AG04449 (cell line): ENCODE results near the gene VAPA.

Experiments
- CTCF ChIA-PET: fragments of 350-600 bp; formaldehyde crosslinking; extraction: SDS; loops from one replicate; lab custom pipeline; 2021; ENCODE audit warnings: antibody characterized with exemption; lab: Yijun Ruan, JAX
- POLR2A ChIA-PET: fragments of 400-600, 350-600 bp; formaldehyde crosslinking; extraction: SDS; loops from one replicate; lab custom pipeline; 2020; ENCODE audit warnings: antibody characterized with exemption, inconsistent platforms; lab: Yijun Ruan, JAX
- DNase-seq: peaks from one replicate; pipeline ENCODE4 v3.0.0-alpha.2; 2010; ENCODE audit warnings: low read depth, low spot score
- H3K4me3 ChIP-seq: 2 replicates; pipeline ENCODE4 v1.5.1; 2011; ENCODE audit warnings: low read depth, mild to moderate bottlenecking, control low read depth, low read length
- TF ChIP-seq, protein P1 (sequence below): IDR thresholded peaks from one replicate; pipeline ENCODE4 v1.5.1; 2011; ENCODE audit warnings: mild to moderate bottlenecking, moderate library complexity, low read length, control low read depth, inconsistent platforms; ENCODE audit not compliant: insufficient read depth; ENCODE audit errors: missing control alignments

VAPA gene

DNA sequence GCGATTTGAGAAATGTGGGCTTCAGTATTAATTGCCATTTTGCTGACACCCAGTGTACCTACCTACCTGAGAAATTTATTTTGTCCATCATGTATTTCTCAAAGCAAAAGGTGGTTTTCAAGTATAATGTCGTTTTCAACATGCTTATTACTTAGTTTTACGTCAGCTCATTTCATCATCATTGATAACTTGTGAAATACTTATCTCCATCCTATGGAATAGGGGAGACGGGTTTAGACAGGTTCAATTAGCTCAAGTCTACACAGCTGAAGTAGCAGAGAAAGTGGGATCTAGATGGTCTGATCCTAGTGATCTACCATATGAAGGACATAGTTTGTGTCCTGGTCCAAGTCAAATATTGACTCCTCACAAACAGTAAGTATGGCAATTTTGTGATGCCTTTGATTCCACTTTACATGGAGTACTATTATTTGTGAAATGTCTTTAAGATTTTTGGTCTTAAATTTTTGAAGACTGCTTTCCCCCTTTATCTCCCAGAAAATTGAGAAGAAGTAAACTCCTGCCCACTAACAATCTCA lies 45.1 kb downstream of the VAPA start:
- TF ChIP-seq, protein P1, sequence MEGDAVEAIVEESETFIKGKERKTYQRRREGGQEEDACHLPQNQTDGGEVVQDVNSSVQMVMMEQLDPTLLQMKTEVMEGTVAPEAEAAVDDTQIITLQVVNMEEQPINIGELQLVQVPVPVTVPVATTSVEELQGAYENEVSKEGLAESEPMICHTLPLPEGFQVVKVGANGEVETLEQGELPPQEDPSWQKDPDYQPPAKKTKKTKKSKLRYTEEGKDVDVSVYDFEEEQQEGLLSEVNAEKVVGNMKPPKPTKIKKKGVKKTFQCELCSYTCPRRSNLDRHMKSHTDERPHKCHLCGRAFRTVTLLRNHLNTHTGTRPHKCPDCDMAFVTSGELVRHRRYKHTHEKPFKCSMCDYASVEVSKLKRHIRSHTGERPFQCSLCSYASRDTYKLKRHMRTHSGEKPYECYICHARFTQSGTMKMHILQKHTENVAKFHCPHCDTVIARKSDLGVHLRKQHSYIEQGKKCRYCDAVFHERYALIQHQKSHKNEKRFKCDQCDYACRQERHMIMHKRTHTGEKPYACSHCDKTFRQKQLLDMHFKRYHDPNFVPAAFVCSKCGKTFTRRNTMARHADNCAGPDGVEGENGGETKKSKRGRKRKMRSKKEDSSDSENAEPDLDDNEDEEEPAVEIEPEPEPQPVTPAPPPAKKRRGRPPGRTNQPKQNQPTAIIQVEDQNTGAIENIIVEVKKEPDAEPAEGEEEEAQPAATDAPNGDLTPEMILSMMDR = no peak
- no peak for DNase-seq
- POLR2A ChIA-PET = no interaction called here
- no peak overlapping the region for H3K4me3 ChIP-seq
- CTCF ChIA-PET = interaction anchor here (0.8 to 3.5 kb wide), 5 partner anchors 8 to 276 kb away, joined by 4 to 26 read pairs (median 7); no protein-coding TSS in a partner anchor

DNA sequence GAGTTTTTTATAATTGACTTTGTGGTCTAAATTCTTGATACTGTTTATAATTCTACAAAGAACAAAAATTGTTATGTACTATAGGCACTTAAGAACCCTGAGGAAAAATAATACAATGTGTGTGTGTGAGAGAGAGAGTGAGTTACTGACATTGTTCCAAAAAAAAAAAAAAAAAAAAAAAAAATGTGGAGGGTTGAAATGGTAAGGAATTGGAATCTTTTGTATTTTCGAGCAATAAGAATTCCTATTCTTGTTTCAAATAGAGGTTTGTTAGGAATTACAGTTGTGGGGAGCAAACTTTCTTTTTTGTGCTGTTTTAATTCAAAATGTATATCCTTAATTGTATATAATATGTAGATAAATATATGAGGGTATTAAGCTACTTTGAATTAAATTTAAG lies 45.7 kb downstream of the VAPA start:
- TF ChIP-seq, protein P1 = no peak
- no peak for DNase-seq
- ChIA-PET POLR2A (no interaction called here), CTCF (interaction anchor here (1.9 to 3.5 kb wide), 2 partner anchors 9 to 11 kb away, joined by 6 to 26 read pairs; no protein-coding TSS in a partner anchor)
- H3K4me3 ChIP-seq = no peak overlapping the region

DNA sequence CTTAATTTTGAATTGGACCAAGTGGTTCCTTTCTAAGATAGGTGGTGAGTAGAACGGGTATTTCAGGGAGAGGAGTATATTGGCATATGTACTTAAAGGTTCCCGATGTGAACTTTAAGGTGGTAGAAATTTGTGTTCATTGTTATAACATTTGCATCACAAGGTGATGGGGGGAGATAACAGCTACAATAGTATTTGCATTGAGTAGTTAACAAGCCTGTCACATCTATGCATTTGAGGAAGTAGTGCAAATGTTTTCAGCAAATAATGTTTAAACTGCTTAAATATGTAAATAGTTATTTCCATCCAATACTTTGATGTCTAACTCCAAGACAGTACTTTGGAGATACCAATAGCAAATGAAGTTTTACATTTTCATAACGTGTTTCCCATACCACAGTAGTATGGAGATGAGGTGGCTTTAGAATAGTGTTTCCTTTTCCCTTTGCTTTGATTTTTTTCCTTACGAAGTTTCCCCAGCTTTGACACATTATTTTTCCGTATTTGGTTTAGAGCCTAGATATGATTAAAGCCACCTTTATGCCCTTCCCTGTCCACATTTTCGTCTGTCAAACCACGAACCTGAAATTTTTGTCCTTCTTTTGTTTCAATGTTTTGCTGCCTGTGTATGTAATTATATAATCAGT lies 46.6 kb downstream of the VAPA start:
- DNase-seq = no peak
- CTCF ChIA-PET = interaction anchor here (0.9 to 3.5 kb wide), 3 partner anchors 10 to 276 kb away, joined by 4 to 26 read pairs (median 6); no protein-coding TSS in a partner anchor
- POLR2A ChIA-PET = no interaction called here
- TF ChIP-seq, protein P1 = no peak
- H3K4me3 ChIP-seq = no peak overlapping the region

DNA sequence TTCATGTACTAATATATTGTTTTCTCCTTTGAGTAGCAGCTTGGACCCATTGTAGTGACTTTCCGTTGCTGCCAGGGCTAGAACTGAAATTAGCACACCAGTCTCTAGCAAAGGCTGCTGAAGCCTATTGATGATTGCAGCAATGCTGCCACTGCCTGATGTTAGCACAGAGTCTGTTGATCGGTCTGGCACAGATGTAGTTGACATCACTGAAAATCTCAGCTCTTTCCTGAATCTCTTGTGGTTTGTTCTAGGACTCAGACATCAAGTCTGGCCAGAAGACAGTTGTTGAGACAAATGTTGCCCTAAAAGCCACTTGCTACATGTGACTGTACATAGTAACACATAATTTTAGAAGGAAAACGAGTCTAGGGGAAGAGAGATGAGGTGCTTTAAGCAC lies 47.2 kb downstream of the VAPA start:
- CTCF ChIA-PET = interaction anchor here (0.9 to 3.5 kb wide), 3 partner anchors 9 to 277 kb away, joined by 4 to 26 read pairs (median 6); no protein-coding TSS in a partner anchor
- no peak for DNase-seq
- TF ChIP-seq, protein P1 = no peak
- POLR2A ChIA-PET = no interaction called here
- H3K4me3 ChIP-seq = no peak overlapping the region

DNA sequence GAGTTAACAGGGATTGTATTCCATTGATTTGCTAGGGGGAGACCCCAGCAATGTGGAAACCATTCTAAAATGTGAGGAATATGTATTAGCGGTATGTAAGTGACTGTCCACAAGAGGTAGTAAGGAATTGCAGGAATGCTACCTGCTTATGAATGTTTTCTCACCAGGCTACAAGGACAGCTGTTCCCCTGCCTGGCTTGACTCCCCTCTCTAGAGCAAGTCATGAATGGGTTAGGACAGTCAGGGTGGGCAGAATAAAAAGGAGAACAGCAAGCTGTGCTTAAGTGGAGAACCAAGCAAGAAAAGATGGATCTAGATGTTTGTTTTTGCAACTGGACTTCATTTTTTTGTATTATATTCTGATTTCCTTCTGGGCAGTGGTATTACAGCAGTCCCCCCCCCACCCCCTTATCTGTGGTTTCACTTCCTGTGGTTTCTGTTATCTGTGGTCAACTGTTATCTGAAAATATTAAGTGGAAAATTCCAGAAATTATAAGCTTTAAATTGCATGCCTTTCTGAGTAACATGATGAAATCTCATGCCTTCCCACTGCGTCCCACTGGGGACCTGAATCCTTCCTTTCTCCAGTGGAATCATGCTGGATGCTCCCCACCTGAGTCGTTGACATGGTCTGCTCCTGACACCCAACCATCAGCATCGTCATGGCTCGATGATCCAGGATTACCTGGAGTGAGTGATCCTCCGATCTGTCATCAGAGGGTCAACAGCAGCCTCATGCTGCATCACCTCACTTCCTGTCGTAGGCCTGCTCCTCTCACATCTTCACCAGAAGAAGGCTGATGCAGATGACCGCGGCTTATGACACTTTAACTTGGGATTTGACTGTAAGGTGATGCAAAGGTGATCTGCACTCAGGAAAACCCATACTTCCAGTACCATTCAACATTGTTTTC lies 52.2 kb downstream of the VAPA start:
- POLR2A ChIA-PET = interaction anchor here (0.6 kb wide), 1 partner anchor 23 kb away, joined by 3 read pairs; no protein-coding TSS in a partner anchor
- DNase-seq = no peak
- H3K4me3 ChIP-seq = no peak overlapping the region
- CTCF ChIA-PET = interaction anchor here (0.8 to 2.0 kb wide), 5 partner anchors 8 to 553 kb away, joined by 3 to 10 read pairs (median 5); no protein-coding TSS in a partner anchor
- TF ChIP-seq, protein P1 = no peak
